Keratinocyte (primary cell): ENCODE data around the gene CRTAP.

Source experiments
- CTCF ChIP-seq, 3 experiments: IDR thresholded peaks in 1 of 3; conservative IDR thresholded peaks in 1 of 3; optimal IDR thresholded peaks in 1 of 3; 2 replicates in 2 of 3; 3 replicates in 1 of 3; pipeline versions ENCODE3 to v1.5.1; 2011; ENCODE audit warnings: low read length in 3 of 3, mild to moderate bottlenecking in 3 of 3, moderate library complexity in 2 of 3, control low read depth in 1 of 3, inconsistent platforms in 1 of 3; ENCODE audit not compliant: insufficient read depth in 2 of 3; ENCODE audit errors: extremely low read depth in 1 of 3
- EZH2 ChIP-seq: IDR thresholded peaks from one replicate; pipeline ENCODE4 v1.6.1; 2012; ENCODE audit warnings: inconsistent platforms, mild to moderate bottlenecking, low read length, moderate library complexity

DNA sequence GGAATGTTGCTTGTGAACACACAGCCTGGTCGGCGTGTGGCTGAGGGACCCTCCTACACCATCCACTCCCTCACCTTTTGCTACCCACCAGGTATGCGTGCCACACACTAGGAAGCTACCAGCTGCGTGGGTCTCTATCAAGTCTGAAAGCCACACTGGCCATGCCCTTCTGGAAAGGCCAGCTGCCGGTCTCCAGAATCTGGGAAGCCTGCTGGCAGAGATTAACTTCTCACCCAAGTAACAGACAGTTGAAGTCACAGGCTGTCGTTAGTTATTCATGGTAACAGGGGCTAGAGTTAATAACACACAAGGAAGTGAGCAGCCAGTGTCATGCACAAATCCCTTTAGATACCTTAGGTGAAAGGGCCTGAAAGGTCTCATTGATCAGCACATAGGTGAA is 56.7 kb downstream of the CRTAP start:
- TF ChIP-seq CTCF (optimal IDR thresholded peaks at IDR 0.05 in 1 of 3, IDR thresholded peaks at IDR 0.05 in 1 of 3, conservative IDR thresholded peaks at IDR 0.05 in 1 of 3; ENCODE audit: extremely low read depth in 1 of 3, insufficient read depth in 2 of 3, low read length in 3 of 3) (no peak), EZH2 (no peak)
